Measurements from ENCODE around the gene ZBTB5. TPM values are rescaled to one million over a fixed set of nuclear protein-coding genes. Genes with fewer than 3 reads are reported as not detected.
"Not testable (repeated sequence)": the region's sequence is repeated elsewhere in the genome, so short reads cannot be mapped to it uniquely, and the experiment has no call there.

The ZBTB5 gene
- total and polyA plus RNA-seq, 2 donors (not counting 1 experiment from before 2014, with no cell fraction given) = 5.1 to 7.3 TPM

DNA sequence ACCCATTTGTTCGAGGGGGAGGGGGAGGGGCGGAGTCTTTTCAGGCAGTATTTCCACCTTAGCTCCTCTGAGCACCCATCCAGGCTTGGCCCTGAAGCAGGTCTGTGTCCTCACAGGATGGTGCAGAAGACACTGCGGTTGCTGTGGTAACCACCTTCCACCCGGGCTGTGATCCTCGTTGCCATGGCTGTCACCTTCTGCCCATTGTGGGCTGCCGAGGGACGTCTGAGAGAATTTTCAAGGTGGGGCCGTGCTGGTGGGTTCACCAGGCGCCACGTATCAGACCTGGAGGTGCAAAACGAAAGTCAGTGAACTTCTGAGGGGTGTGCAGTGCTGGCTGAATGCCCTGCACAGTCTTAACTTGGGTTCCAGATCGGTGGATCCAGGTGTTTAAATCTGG lies 47.2 kb upstream of the ZBTB5 start:
- no peak overlapping the region for H3K4me2 ChIP-seq (ENCODE audit: extremely low read depth, insufficient read depth, low read length)
- no peaks in the 10 kb centered on the region for H4K20me1 ChIP-seq (ENCODE audit: control insufficient read depth, extremely low read depth, insufficient read depth, low read length)
- TF ChIP-seq EZH2 (IDR thresholded peaks at IDR 0.05; ENCODE audit: low read length, missing control alignments) = no peak
- no peak for TF ChIP-seq CTCF (conservative IDR thresholded peaks at IDR 0.05 in 1 of 2, IDR thresholded peaks at IDR 0.05 in 1 of 2; ENCODE audit: low read depth in 1 of 2, low read length in 2 of 2)
- no peak overlapping the region for H2AFZ ChIP-seq (ENCODE audit: low read length)
- H3K79me2 ChIP-seq (ENCODE audit: control insufficient read depth, insufficient read depth, low read length) = no peaks in the 10 kb centered on the region
- H3K4me1 ChIP-seq (ENCODE audit: control insufficient read depth, extremely low read depth, insufficient read depth, low read length) = no peaks in the 10 kb centered on the region
- peaks cover 9% of the 10 kb centered on the region for H3K36me3 ChIP-seq (ENCODE audit: control insufficient read depth, insufficient read depth, low read length)
- H3K27ac ChIP-seq (ENCODE audit: insufficient read depth, low read length) = no peak overlapping the region
- no peak overlapping the region for H3K4me3 ChIP-seq (replicated peaks in 1 of 4; ENCODE audit: control extremely low read depth in 1 of 4, insufficient read depth in 1 of 4, low read depth in 3 of 4, low read length in 4 of 4)
- H3K27me3 ChIP-seq (ENCODE audit: control insufficient read depth, insufficient read depth, low read length) = no peaks in the 10 kb centered on the region
- no peak for DNase-seq (ENCODE audit: low read depth in 2 of 2)
- H3K9me3 ChIP-seq (ENCODE audit: control insufficient read depth, insufficient read depth, low read depth, low read length) = no peaks in the 10 kb centered on the region
- H3K9ac ChIP-seq (ENCODE audit: insufficient read depth, low read length) = no peak overlapping the region

GRCh38 chr9:37511016-37512010 lies 46.1 kb upstream of the ZBTB5 start:
- Histone ChIP-seq H3K27me3 (ENCODE audit: control insufficient read depth, insufficient read depth, low read length) (no peaks in the 10 kb centered on the region), H3K4me3 (replicated peaks in 1 of 4; ENCODE audit: control extremely low read depth in 1 of 4, insufficient read depth in 1 of 4, low read depth in 3 of 4, low read length in 4 of 4) (no peak overlapping the region), H4K20me1 (ENCODE audit: control insufficient read depth, extremely low read depth, insufficient read depth, low read length) (no peaks in the 10 kb centered on the region), H3K4me2 (ENCODE audit: extremely low read depth, insufficient read depth, low read length) (no peak overlapping the region), H3K79me2 (ENCODE audit: control insufficient read depth, insufficient read depth, low read length) (no peaks in the 10 kb centered on the region), H3K27ac (ENCODE audit: insufficient read depth, low read length) (no peak overlapping the region), H3K4me1 (ENCODE audit: control insufficient read depth, extremely low read depth, insufficient read depth, low read length) (no peaks in the 10 kb centered on the region), H3K36me3 (ENCODE audit: control insufficient read depth, insufficient read depth, low read length) (peaks cover 9% of the 10 kb centered on the region), H3K9ac (ENCODE audit: insufficient read depth, low read length) (no peak overlapping the region), H2AFZ (ENCODE audit: low read length) (no peak overlapping the region), H3K9me3 (ENCODE audit: control insufficient read depth, insufficient read depth, low read depth, low read length) (no peaks in the 10 kb centered on the region)
- peak in 1 of 2 donors; percentile 8 for TF ChIP-seq CTCF (conservative IDR thresholded peaks at IDR 0.05 in 1 of 2, IDR thresholded peaks at IDR 0.05 in 1 of 2; ENCODE audit: low read depth in 1 of 2, low read length in 2 of 2)
- no peak for TF ChIP-seq EZH2 (IDR thresholded peaks at IDR 0.05; ENCODE audit: low read length, missing control alignments)
- DNase-seq (ENCODE audit: low read depth in 2 of 2) = no peak

DNA sequence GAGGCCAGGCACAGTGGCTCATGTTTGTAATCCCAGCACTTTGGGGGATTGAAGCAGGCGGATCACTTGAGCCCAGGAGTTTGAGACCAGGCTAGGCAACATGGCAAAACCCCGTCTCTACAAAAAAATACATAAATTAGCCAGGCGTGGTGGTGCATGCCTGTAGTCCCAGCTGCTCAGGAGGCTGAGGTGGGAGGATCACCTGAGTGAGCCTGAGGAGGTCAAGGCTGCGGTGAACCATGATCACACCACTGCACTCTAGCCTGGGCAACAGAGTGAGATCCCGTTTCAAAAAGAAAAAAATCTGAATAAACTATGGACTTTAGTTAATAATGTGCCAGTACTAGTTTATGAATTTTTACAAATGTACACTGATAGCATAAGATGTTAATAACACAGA lies 44.8 kb upstream of the ZBTB5 start:
- not testable (repeated sequence) for H3K9me3 ChIP-seq (ENCODE audit: control insufficient read depth, insufficient read depth, low read depth, low read length); H3K4me1 ChIP-seq (ENCODE audit: control insufficient read depth, extremely low read depth, insufficient read depth, low read length); H3K79me2 ChIP-seq (ENCODE audit: control insufficient read depth, insufficient read depth, low read length); H3K36me3 ChIP-seq (ENCODE audit: control insufficient read depth, insufficient read depth, low read length); H3K4me2 ChIP-seq (ENCODE audit: extremely low read depth, insufficient read depth, low read length); H3K9ac ChIP-seq (ENCODE audit: insufficient read depth, low read length); H3K4me3 ChIP-seq (replicated peaks in 1 of 4; ENCODE audit: control extremely low read depth in 1 of 4, insufficient read depth in 1 of 4, low read depth in 3 of 4, low read length in 4 of 4); H3K27me3 ChIP-seq (ENCODE audit: control insufficient read depth, insufficient read depth, low read length); H3K27ac ChIP-seq (ENCODE audit: insufficient read depth, low read length); DNase-seq (ENCODE audit: low read depth in 2 of 2); H4K20me1 ChIP-seq (ENCODE audit: control insufficient read depth, extremely low read depth, insufficient read depth, low read length); H2AFZ ChIP-seq (ENCODE audit: low read length)

All from fibroblast of lung (primary cell).